Gastrocnemius medialis (tissue), 4 donors: ENCODE measurements around the gene PMEPA1.

Experiments
- CTCF ChIP-seq, 5 experiments: fragments of 450-650 bp in 3 of 5; fragments of 200-600 bp in 2 of 5; sonication (generic) in 2 of 5; IDR thresholded peaks in 4 of 5; conservative IDR thresholded peaks in 1 of 5; 1 replicate in 4 of 5; 2 replicates in 1 of 5; pipeline ENCODE4 v1.5.1; 2016 to 2019; ENCODE audit warnings: antibody characterized with exemption in 5 of 5, mild to moderate bottlenecking in 3 of 5, moderate library complexity in 3 of 5
- POLR2A ChIP-seq, 2 donors: fragments of 450-650 bp; IDR thresholded peaks; one replicate each; pipeline ENCODE4 v1.6.1; 2017; ENCODE audit warnings: antibody characterized with exemption in 2 of 2, mild to moderate bottlenecking in 2 of 2, moderate library complexity in 2 of 2

GRCh38 chr20:57743450-57744095, 33.8 kb upstream of the PMEPA1 start:
- TF ChIP-seq CTCF (IDR thresholded peaks at IDR 0.05 in 4 of 5, conservative IDR thresholded peaks at IDR 0.05 in 1 of 5) (no peak), POLR2A (IDR thresholded peaks at IDR 0.05) (no peak)
